Measurements from ENCODE around the gene ANKRD52. TPM values are rescaled to one million over a fixed set of nuclear protein-coding genes. Genes with fewer than 3 reads are reported as not detected.

ANKRD52 gene
- total RNA-seq, 1 donor from 2014 or later = 9.1 TPM

GRCh38 chr12:56189918-56190694 lies 68.1 kb downstream of the ANKRD52 start:
- Histone ChIP-seq H2AFZ (replicated peaks) (peak overlapping the region; percentile 92), H3K4me2 (peak overlapping the region; percentile 90), H4K20me1 (ENCODE audit: low read depth) (peaks cover 20% of the 10 kb centered on the region), H3K9ac (peak overlapping the region; percentile 47), H3K36me3 (peaks cover 11% of the 10 kb centered on the region), H3K27ac (peak overlapping the region; percentile 84), H3K4me1 (peaks cover 10% of the 10 kb centered on the region), H3F3A (ENCODE audit: low read depth) (peaks cover 45% of the 10 kb centered on the region), H3K79me2 (ENCODE audit: low read depth) (peaks cover 39% of the 10 kb centered on the region), H3K27me3 (no peaks in the 10 kb centered on the region), H3K9me3 (ENCODE audit: low read depth) (no peaks in the 10 kb centered on the region), H3K4me3 (peak overlapping the region; percentile 96)
- TF ChIP-seq EZH2 (IDR thresholded peaks at IDR 0.05) (no peak), EZH2phosphoT487 (IDR thresholded peaks at IDR 0.05) (no peak), CTCF (IDR thresholded peaks at IDR 0.05) (no peak)
- Mint-ChIP-seq H3K36me3 (peaks cover 9% of the 10 kb centered on the region), H3K4me3 (peak overlapping the region; percentile 95), H3K4me1 (peaks cover 26% of the 10 kb centered on the region), H3K27ac (peak overlapping the region; percentile 98), H3K27me3 (ENCODE audit: insufficient read depth, low read depth) (peaks cover 20% of the 10 kb centered on the region), H3K9me3 (peaks cover 9% of the 10 kb centered on the region)
- peak; percentile 88 for DNase-seq (ENCODE audit: low spot score)

GRCh38 chr12:56189099-56189917 lies 68.9 kb downstream of the ANKRD52 start, which contains the start of gene SMARCC2:
Gene SMARCC2, minus strand, starts transcription at chr12:56189483. Its CDS starts 22 bp downstream, at chr12:56189461.
- peak within 1 kb of the TSS; percentile 93 for H3K4me2 ChIP-seq
- peaks cover 26% of the 10 kb centered on the region for H3K4me1 Mint-ChIP-seq
- peak; percentile 97 for DNase-seq (ENCODE audit: low spot score)
- peaks cover 17% of the 10 kb centered on the region for H3K36me3 ChIP-seq
- H3K27ac Mint-ChIP-seq = peak within 1 kb of the TSS; percentile 98
- peak within 1 kb of the TSS; percentile 95 for H3K4me3 Mint-ChIP-seq
- peak within 1 kb of the TSS; percentile 88 for H3K27ac ChIP-seq
- H3K36me3 Mint-ChIP-seq = peaks cover 14% of the 10 kb centered on the region
- peaks cover 47% of the 10 kb centered on the region for H3K79me2 ChIP-seq (ENCODE audit: low read depth)
- H4K20me1 ChIP-seq (ENCODE audit: low read depth) = peaks cover 20% of the 10 kb centered on the region
- no peaks in the 10 kb centered on the region for H3K9me3 ChIP-seq (ENCODE audit: low read depth)
- peaks cover 9% of the 10 kb centered on the region for H3K9me3 Mint-ChIP-seq
- peaks cover 45% of the 10 kb centered on the region for H3F3A ChIP-seq (ENCODE audit: low read depth)
- TF ChIP-seq EZH2 (IDR thresholded peaks at IDR 0.05) (no peak), EZH2phosphoT487 (IDR thresholded peaks at IDR 0.05) (no peak), CTCF (IDR thresholded peaks at IDR 0.05) (peak; percentile 66)
- peaks cover 10% of the 10 kb centered on the region for H3K4me1 ChIP-seq
- H2AFZ ChIP-seq (replicated peaks) = peak within 1 kb of the TSS; percentile 92
- H3K27me3 ChIP-seq = no peaks in the 10 kb centered on the region
- H3K9ac ChIP-seq = peak within 1 kb of the TSS; percentile 88
- peaks cover 20% of the 10 kb centered on the region for H3K27me3 Mint-ChIP-seq (ENCODE audit: insufficient read depth, low read depth)
- H3K4me3 ChIP-seq = peak within 1 kb of the TSS; percentile 96

- H3K4me3 ChIP-seq = peak overlapping the region; percentile 96
- no peak overlapping the region for H2AFZ ChIP-seq (replicated peaks)
- Mint-ChIP-seq H3K36me3 (peaks cover 17% of the 10 kb centered on the region), H3K27me3 (ENCODE audit: insufficient read depth, low read depth) (peaks cover 20% of the 10 kb centered on the region), H3K27ac (peak overlapping the region; percentile 94), H3K9me3 (peaks cover 9% of the 10 kb centered on the region), H3K4me1 (peaks cover 26% of the 10 kb centered on the region), H3K4me3 (peak overlapping the region; percentile 94)
- H3K79me2 ChIP-seq (ENCODE audit: low read depth) = peaks cover 49% of the 10 kb centered on the region
- peaks cover 20% of the 10 kb centered on the region for H4K20me1 ChIP-seq (ENCODE audit: low read depth)
- peak overlapping the region; percentile 93 for H3K4me2 ChIP-seq
- peak overlapping the region; percentile 88 for H3K27ac ChIP-seq
- H3K9ac ChIP-seq = peak overlapping the region; percentile 88
- no peaks in the 10 kb centered on the region for H3K9me3 ChIP-seq (ENCODE audit: low read depth)
- H3K4me1 ChIP-seq = peaks cover 10% of the 10 kb centered on the region
- no peak for TF ChIP-seq CTCF (IDR thresholded peaks at IDR 0.05)
- TF ChIP-seq EZH2phosphoT487 (IDR thresholded peaks at IDR 0.05) = no peak
- TF ChIP-seq EZH2 (IDR thresholded peaks at IDR 0.05) = no peak
- no peaks in the 10 kb centered on the region for H3K27me3 ChIP-seq
- H3K36me3 ChIP-seq = peaks cover 20% of the 10 kb centered on the region
- DNase-seq (ENCODE audit: low spot score) = no peak
- H3F3A ChIP-seq (ENCODE audit: low read depth) = peaks cover 45% of the 10 kb centered on the region
These were observed 69.4 kb downstream of the ANKRD52 start for GRCh38 chr12:56188778-56189098.

All from neural progenitor cell (in vitro differentiated cells).